ENCODE measurements around the gene HJV.
A peak's percentile ranks its signal among the peaks of the same experiment; 100 is the strongest.
"Not testable (repeated sequence)": the region's sequence is repeated elsewhere in the genome, so short reads cannot be mapped to it uniquely, and the experiment has no call there.

The HJV gene

GRCh38 chr1:146021622-146022402 lies at the start of gene HJV:
Gene HJV, minus strand, starts transcription at chr1:146021735. Its CDS starts 1,504 bp downstream, at chr1:146020231.
- no peak for DNase-seq (ENCODE audit: low read depth in 3 of 3)

GRCh38 chr1:146059148-146059547 lies 37.6 kb upstream of the HJV start:
- DNase-seq (ENCODE audit: low read depth in 3 of 3) = not testable (repeated sequence)

DNA sequence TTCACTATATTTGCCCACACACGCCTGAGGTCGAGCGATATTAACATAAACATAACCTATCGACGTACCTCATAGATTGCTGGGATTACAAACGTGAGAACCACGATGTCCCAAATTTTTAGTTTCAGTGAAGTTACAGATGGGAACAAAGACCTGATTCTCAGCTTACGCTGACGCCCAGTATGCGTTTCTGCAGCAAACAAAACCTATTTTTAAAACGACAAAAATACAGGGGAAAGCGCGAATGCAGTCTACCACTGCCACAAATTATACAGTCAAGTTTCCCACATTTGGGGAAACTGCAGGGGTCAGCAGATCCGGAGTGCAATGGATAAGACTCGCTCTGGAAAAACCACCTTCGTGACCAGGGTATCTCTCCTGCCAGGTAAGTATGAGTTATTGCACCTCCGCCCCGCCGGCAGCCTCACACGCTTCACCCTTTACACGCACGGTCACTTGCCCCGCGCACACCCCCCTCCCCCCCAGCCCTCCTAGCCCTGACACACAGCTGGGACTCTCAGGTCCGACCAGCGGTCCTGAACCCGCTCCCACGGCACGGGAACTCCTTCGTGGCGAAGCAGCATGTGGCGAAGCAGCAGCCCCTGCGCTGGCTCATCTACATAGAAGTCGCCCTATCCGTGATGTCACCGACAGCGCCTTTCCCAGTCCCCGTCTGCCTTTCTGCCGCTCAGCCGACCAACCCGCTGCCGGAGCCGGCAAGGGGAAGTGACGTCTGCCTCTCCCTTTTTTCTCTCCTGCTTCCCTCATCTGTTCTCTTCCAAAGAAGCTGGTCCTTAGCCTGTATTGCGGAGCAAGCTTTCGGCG lies 30.5 kb upstream of the HJV start:
- DNase-seq (ENCODE audit: low read depth in 3 of 3) = peak; percentile 47 to 51 (median 49)

DNA sequence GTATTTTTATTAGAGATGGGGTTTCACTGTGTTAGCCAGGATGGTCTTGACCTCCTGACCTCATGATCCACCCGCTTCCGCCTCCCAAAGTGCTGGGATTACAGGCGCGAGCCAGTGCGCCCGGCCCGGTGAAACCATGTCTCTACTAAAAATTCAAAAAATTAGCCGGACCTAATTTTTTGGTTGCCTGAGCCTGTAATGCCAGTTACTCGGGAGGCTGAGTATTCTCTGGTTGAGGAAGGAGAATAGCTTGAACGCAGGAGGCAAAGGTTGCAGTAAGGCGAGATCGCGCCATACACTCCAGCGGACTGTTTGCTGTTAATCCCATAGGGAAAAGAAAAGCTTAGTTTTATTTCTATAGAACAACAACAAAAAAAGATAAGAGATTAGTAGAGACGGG lies 29.9 kb upstream of the HJV start:
- DNase-seq (ENCODE audit: low read depth in 3 of 3) = no peak

GRCh38 chr1:146050652-146050963 lies 29.1 kb upstream of the HJV start:
- DNase-seq (ENCODE audit: low read depth in 3 of 3) = not testable (repeated sequence)

GRCh38 chr1:146049866-146050651 lies 28.5 kb upstream of the HJV start:
- not testable (repeated sequence) for DNase-seq (ENCODE audit: low read depth in 3 of 3)

DNA sequence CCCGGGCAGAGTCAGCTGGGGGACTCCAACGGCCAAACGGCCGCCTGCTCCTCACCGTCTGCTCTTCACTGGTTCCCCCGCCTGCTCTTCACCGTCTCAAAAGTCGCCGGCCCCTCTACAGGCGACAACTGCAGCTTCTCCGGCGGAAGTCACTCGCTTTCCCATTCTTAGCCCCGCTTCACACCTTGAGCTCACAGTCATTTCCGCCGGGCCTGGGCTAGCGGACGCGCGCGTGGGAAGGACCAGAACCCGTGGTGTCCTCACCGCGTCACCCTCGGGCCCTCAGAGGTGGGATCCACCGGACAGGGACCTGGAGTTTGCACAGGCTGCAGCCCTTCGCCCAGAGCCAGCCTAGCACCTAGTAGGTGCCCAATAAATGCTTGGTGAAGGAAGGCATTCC lies 27.9 kb upstream of the HJV start:
- DNase-seq (ENCODE audit: low read depth in 3 of 3) = no peak

DNA sequence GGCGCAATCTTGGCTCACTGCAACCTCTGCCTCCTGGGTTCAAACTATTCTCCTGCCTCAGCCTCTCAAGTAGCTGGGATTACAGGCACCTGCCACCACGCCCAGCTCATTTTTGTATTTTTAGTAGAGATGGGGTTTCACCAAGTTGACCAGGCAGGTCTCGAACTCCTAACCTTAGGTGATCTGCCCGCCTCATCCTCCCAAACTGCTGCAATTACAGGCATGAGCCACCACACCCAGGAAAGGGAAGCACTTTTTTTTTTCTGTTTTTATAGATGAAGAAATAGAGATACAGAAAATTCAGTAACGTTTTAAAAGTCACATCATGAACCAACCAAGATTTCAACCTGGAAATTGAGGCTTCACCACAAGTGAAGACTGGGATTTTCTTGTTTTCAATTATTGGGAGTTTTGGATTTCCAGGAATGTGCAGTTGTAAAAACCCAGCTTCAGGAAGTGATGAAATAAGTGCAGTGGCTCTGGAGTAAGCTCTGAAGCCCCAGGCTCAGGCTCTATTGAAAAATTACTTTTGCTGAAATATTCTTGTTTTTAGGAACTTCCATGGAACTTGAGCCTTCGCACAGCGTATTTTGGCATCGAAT lies 27.1 kb upstream of the HJV start:
- not testable (repeated sequence) for DNase-seq (ENCODE audit: low read depth in 3 of 3)

- DNase-seq (ENCODE audit: low read depth in 3 of 3) = no peak
Measured at GRCh38 chr1:146046664-146047063, 25.1 kb upstream of the HJV start.

DNA sequence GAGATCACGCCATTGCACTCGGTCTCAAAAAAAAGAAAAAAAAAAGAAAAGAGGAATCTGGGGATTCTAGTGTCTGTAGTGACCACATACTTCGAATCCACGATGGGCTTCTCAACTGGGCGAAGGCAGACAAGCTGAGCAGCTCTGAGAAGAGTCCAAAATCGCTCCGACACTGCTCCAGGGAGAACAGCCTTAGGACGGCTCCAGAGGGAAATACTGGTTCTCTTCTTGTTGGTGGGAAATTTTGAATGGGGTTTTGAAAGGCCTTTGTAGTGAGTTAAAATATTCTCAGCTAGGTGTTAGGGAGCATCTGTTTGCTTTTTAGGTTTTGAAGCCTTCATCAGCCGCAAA lies 18.3 kb upstream of the HJV start:
- no peak for DNase-seq (ENCODE audit: low read depth in 3 of 3)

GRCh38 chr1:146036965-146037646 lies 15.6 kb upstream of the HJV start:
- peak; percentile 61 to 70 (median 63) for DNase-seq (ENCODE audit: low read depth in 3 of 3)

- no peak for DNase-seq (ENCODE audit: low read depth in 3 of 3)
Measured at GRCh38 chr1:146036241-146036964, 14.9 kb upstream of the HJV start.

DNA sequence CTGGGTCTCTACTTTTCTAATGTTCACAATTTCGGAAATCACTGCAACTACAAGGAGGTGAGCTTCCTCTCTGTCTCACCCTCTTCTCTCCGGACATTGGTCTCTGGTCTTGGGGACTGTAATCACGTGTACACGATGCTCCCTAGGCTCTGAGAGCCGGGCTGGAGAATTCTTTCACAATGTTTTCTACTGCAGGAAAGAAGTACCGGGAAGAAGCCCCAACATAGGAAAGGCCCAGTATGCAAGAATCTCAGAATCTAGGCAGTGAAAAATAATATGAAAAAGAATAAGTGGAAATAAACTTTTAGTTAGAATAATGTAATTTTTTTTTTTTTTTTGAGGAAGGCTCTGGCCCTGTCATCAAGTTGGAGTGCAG lies 13.5 kb upstream of the HJV start:
- DNase-seq (ENCODE audit: low read depth in 3 of 3) = no peak

GRCh38 chr1:146032631-146033219 lies 11.2 kb upstream of the HJV start:
- DNase-seq (ENCODE audit: low read depth in 3 of 3) = no peak

GRCh38 chr1:146031476-146031875 lies 9.9 kb upstream of the HJV start:
- no peak for DNase-seq (ENCODE audit: low read depth in 3 of 3)

GRCh38 chr1:146029117-146029516 lies 7.6 kb upstream of the HJV start:
- DNase-seq (ENCODE audit: low read depth in 3 of 3) = no peak

GRCh38 chr1:146026650-146027049 lies 5.1 kb upstream of the HJV start:
- not testable (repeated sequence) for DNase-seq (ENCODE audit: low read depth in 3 of 3)

GRCh38 chr1:146025787-146026495 lies 4.4 kb upstream of the HJV start:
- not testable (repeated sequence) for DNase-seq (ENCODE audit: low read depth in 3 of 3)

- no peak for DNase-seq (ENCODE audit: low read depth in 3 of 3)
Measured at GRCh38 chr1:146022403-146023127, 1.0 kb upstream of the HJV start.

Measured in stimulated activated CD4-positive, alpha-beta T cell treated with anti-CD3 and anti-CD28 coated beads, TNF-alpha, amount 100 ng/mL, for 4 hours (primary cell).